Measurements from ENCODE around the gene KCNJ3.

Gene KCNJ3

GRCh38 chr2:154825358-154825757 is 126.9 kb downstream of the KCNJ3 start:
- H3K36me3 ChIP-seq: no peaks in the 10 kb centered on the region
- H3K27me3 ChIP-seq: no peaks in the 10 kb centered on the region
- no peak overlapping the region for H3K4me3 ChIP-seq (ENCODE audit: low read depth in 1 of 2, low read length in 1 of 2)
- H3K4me1 ChIP-seq (ENCODE audit: control insufficient read depth in 1 of 2, insufficient read depth in 1 of 2, low read depth in 1 of 2, low read length in 1 of 2): no peaks in the 10 kb centered on the region
- H3K27ac ChIP-seq: no peak overlapping the region
- no peaks in the 10 kb centered on the region for H3K9me3 ChIP-seq
- no peak for TF ChIP-seq CTCF (IDR thresholded peaks at IDR 0.05)

- H3K27ac ChIP-seq: no peak overlapping the region
- H3K9me3 ChIP-seq: no peaks in the 10 kb centered on the region
- no peaks in the 10 kb centered on the region for H3K4me1 ChIP-seq (ENCODE audit: control insufficient read depth in 1 of 2, insufficient read depth in 1 of 2, low read depth in 1 of 2, low read length in 1 of 2)
- no peaks in the 10 kb centered on the region for H3K27me3 ChIP-seq
- H3K4me3 ChIP-seq (ENCODE audit: low read depth in 1 of 2, low read length in 1 of 2): no peak overlapping the region
- no peak for TF ChIP-seq CTCF (IDR thresholded peaks at IDR 0.05)
- no peaks in the 10 kb centered on the region for H3K36me3 ChIP-seq
These were observed 128.3 kb downstream of the KCNJ3 start for GRCh38 chr2:154826827-154827226.

GRCh38 chr2:154827286-154827685 is 128.8 kb downstream of the KCNJ3 start:
- Histone ChIP-seq H3K9me3 (no peaks in the 10 kb centered on the region), H3K4me3 (ENCODE audit: low read depth in 1 of 2, low read length in 1 of 2) (no peak overlapping the region), H3K36me3 (no peaks in the 10 kb centered on the region), H3K27me3 (no peaks in the 10 kb centered on the region), H3K27ac (no peak overlapping the region), H3K4me1 (ENCODE audit: control insufficient read depth in 1 of 2, insufficient read depth in 1 of 2, low read depth in 1 of 2, low read length in 1 of 2) (no peaks in the 10 kb centered on the region)
- no peak for TF ChIP-seq CTCF (IDR thresholded peaks at IDR 0.05)

- TF ChIP-seq CTCF (IDR thresholded peaks at IDR 0.05): no peak
- no peaks in the 10 kb centered on the region for H3K4me1 ChIP-seq (ENCODE audit: control insufficient read depth in 1 of 2, insufficient read depth in 1 of 2, low read depth in 1 of 2, low read length in 1 of 2)
- H3K36me3 ChIP-seq: no peaks in the 10 kb centered on the region
- no peak overlapping the region for H3K27ac ChIP-seq
- H3K9me3 ChIP-seq: no peaks in the 10 kb centered on the region
- no peaks in the 10 kb centered on the region for H3K27me3 ChIP-seq
- H3K4me3 ChIP-seq (ENCODE audit: low read depth in 1 of 2, low read length in 1 of 2): no peak overlapping the region
These were observed 134.2 kb downstream of the KCNJ3 start for GRCh38 chr2:154832711-154833110.

- Histone ChIP-seq H3K4me3 (ENCODE audit: low read depth in 1 of 2, low read length in 1 of 2) (no peak overlapping the region), H3K27me3 (no peaks in the 10 kb centered on the region), H3K27ac (no peak overlapping the region), H3K9me3 (no peaks in the 10 kb centered on the region), H3K4me1 (ENCODE audit: control insufficient read depth in 1 of 2, insufficient read depth in 1 of 2, low read depth in 1 of 2, low read length in 1 of 2) (no peaks in the 10 kb centered on the region), H3K36me3 (no peaks in the 10 kb centered on the region)
- no peak for TF ChIP-seq CTCF (IDR thresholded peaks at IDR 0.05)
These were observed 138.1 kb downstream of the KCNJ3 start for GRCh38 chr2:154836632-154837031.

- Histone ChIP-seq H3K27me3 (no peaks in the 10 kb centered on the region), H3K9me3 (no peaks in the 10 kb centered on the region)
- no peak for TF ChIP-seq CTCF (IDR thresholded peaks at IDR 0.05)
These were observed 138.5 kb downstream of the KCNJ3 start for GRCh38 chr2:154837035-154837434.

More at GRCh38 chr2:154837035-154837434, 138.5 kb downstream of the KCNJ3 start:
- Histone ChIP-seq H3K27ac (no peak overlapping the region), H3K4me3 (ENCODE audit: low read depth in 1 of 2, low read length in 1 of 2) (no peak overlapping the region), H3K4me1 (ENCODE audit: control insufficient read depth in 1 of 2, insufficient read depth in 1 of 2, low read depth in 1 of 2, low read length in 1 of 2) (no peaks in the 10 kb centered on the region), H3K36me3 (no peaks in the 10 kb centered on the region)

Data from neutrophil (primary cell).